Measurements from ENCODE around the gene KRT2. TPM values are rescaled to one million over a fixed set of nuclear protein-coding genes. Genes with fewer than 3 reads are reported as not detected.

The KRT2 gene
- total RNA-seq, 4 donors from 2014 or later = 1.3 TPM; not detected in 3

GRCh38 chr12:52649066-52649465, 2.9 kb downstream of the KRT2 start:
- intact Hi-C loops (cut with DNase I) = no loop called here
- H3K27me3 ChIP-seq = no peaks in the 10 kb centered on the region
- DNase-seq = no peak

GRCh38 chr12:52648012-52648550, 3.9 kb downstream of the KRT2 start:
- Histone ChIP-seq H3K4me1 (peaks cover 0 to 6% of the 10 kb centered on the region in 2 donors), H3K27ac (no peak overlapping the region), H3K9me3 (no peaks in the 10 kb centered on the region), H3K27me3 (no peaks in the 10 kb centered on the region), H3K4me3 (replicated peaks in 1 of 3) (no peak overlapping the region), H3K36me3 (no peaks in the 10 kb centered on the region)
- DNase-seq = no peak
- intact Hi-C loops (cut with DNase I) = no loop called here
- whole genome bisulfite sequencing, 2 donors = 96% methylated on average over 8 of the region's 8 CpGs
- TF ChIP-seq CTCF (IDR thresholded peaks at IDR 0.05) (no peak), POLR2A (IDR thresholded peaks at IDR 0.05) (no peak)

More at GRCh38 chr12:52649066-52649465, 2.9 kb downstream of the KRT2 start:
- WGBS, 2 donors = 81 to 88% methylated on average over 6 of the region's 6 CpGs
- TF ChIP-seq POLR2A (IDR thresholded peaks at IDR 0.05) (no peak), CTCF (IDR thresholded peaks at IDR 0.05) (no peak)
- Histone ChIP-seq H3K36me3 (no peaks in the 10 kb centered on the region), H3K9me3 (no peaks in the 10 kb centered on the region), H3K4me3 (replicated peaks in 1 of 3) (no peak overlapping the region), H3K4me1 (peaks cover 0 to 6% of the 10 kb centered on the region in 2 donors), H3K27ac (no peak overlapping the region)

- peaks cover 0 to 6% of the 10 kb centered on the region in 2 donors for H3K4me1 ChIP-seq
- no peak overlapping the region for H3K27ac ChIP-seq
- H3K36me3 ChIP-seq = no peaks in the 10 kb centered on the region
- H3K27me3 ChIP-seq = no peaks in the 10 kb centered on the region
- intact Hi-C loops (cut with DNase I) = no loop called here
- no peak for DNase-seq
- no peak overlapping the region for H3K4me3 ChIP-seq (replicated peaks in 1 of 3)
- WGBS, 2 donors = 94% methylated on average over 9 of the region's 9 CpGs
- no peaks in the 10 kb centered on the region for H3K9me3 ChIP-seq
- no peak for TF ChIP-seq POLR2A (IDR thresholded peaks at IDR 0.05)
- no peak for TF ChIP-seq CTCF (IDR thresholded peaks at IDR 0.05)
Observed at GRCh38 chr12:52647601-52648000, 4.4 kb downstream of the KRT2 start.

GRCh38 chr12:52646613-52647012, 5.4 kb downstream of the KRT2 start:
- no peak overlapping the region for H3K4me3 ChIP-seq (replicated peaks in 1 of 3)
- H3K9me3 ChIP-seq = no peaks in the 10 kb centered on the region
- no peak for DNase-seq
- no peaks in the 10 kb centered on the region for H3K27me3 ChIP-seq
- intact Hi-C loops (cut with DNase I) = no loop called here
- H3K27ac ChIP-seq = no peak overlapping the region
- no peaks in the 10 kb centered on the region for H3K36me3 ChIP-seq
- TF ChIP-seq POLR2A (IDR thresholded peaks at IDR 0.05) (no peak), CTCF (IDR thresholded peaks at IDR 0.05) (no peak)
- 90 to 92% methylated on average over 12 of the region's 12 CpGs for WGBS, 2 donors
- H3K4me1 ChIP-seq = peaks cover 0 to 6% of the 10 kb centered on the region in 2 donors

- H3K4me3 ChIP-seq (replicated peaks in 1 of 3) = no peak overlapping the region
- H3K27ac ChIP-seq = no peak overlapping the region
Observed at GRCh38 chr12:52645982-52646381, 6.0 kb downstream of the KRT2 start.

More at GRCh38 chr12:52645982-52646381, 6.0 kb downstream of the KRT2 start:
- intact Hi-C loops (cut with DNase I) = no loop called here
- DNase-seq = no peak
- Histone ChIP-seq H3K4me1 (peaks cover 0 to 6% of the 10 kb centered on the region in 2 donors), H3K9me3 (no peaks in the 10 kb centered on the region), H3K36me3 (no peaks in the 10 kb centered on the region), H3K27me3 (no peaks in the 10 kb centered on the region)
- WGBS, 2 donors = 92 to 97% methylated on average over 4 of the region's 4 CpGs
- TF ChIP-seq POLR2A (IDR thresholded peaks at IDR 0.05) (no peak), CTCF (IDR thresholded peaks at IDR 0.05) (no peak)

Data from thyroid gland (tissue), 4 donors.